ENCODE measurements around the gene NNMT. TPM values are rescaled to one million over a fixed set of nuclear protein-coding genes. Genes with fewer than 3 reads are reported as not detected.
A peak's percentile ranks its signal among the peaks of the same experiment; 100 is the strongest.

NNMT gene
- total RNA-seq, result 921 and 1,107 TPM in 2 replicates
- 2,128 TPM for polyA plus RNA-seq (2012)

DNA sequence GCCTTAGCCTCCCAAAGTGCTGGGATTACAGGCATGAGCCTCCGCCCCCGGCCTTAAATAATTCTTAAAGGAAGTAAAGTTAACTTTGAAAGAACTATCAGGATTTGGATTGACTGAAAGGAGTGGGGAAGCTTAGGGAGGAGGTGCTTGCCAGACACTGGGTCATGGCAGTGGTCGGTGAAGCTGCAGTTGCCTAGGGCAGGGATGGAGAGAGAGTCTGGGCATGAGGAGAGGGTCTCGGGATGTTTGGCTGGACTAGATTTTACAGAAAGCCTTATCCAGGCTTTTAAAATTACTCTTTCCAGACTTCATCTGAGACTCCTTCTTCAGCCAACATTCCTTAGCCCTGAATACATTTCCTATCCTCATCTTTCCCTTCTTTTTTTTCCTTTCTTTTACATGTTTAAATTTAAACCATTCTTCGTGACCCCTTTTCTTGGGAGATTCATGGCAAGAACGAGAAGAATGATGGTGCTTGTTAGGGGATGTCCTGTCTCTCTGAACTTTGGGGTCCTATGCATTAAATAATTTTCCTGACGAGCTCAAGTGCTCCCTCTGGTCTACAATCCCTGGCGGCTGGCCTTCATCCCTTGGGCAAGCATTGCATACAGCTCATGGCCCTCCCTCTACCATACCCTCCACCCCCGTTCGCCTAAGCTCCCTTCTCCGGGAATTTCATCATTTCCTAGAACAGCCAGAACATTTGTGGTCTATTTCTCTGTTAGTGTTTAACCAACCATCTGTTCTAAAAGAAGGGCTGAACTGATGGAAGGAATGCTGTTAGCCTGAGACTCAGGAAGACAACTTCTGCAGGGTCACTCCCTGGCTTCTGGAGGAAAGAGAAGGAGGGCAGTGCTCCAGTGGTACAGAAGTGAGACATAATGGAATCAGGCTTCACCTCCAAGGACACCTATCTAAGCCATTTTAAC is at the start of gene NNMT:
TSS of gene NNMT (plus strand) at position 724 of the 929 bp plus-strand sequence. CDS start at position 882, 158 bp downstream.
- peak; percentile 98 for DNase-seq (ENCODE audit: low read depth)

DNA sequence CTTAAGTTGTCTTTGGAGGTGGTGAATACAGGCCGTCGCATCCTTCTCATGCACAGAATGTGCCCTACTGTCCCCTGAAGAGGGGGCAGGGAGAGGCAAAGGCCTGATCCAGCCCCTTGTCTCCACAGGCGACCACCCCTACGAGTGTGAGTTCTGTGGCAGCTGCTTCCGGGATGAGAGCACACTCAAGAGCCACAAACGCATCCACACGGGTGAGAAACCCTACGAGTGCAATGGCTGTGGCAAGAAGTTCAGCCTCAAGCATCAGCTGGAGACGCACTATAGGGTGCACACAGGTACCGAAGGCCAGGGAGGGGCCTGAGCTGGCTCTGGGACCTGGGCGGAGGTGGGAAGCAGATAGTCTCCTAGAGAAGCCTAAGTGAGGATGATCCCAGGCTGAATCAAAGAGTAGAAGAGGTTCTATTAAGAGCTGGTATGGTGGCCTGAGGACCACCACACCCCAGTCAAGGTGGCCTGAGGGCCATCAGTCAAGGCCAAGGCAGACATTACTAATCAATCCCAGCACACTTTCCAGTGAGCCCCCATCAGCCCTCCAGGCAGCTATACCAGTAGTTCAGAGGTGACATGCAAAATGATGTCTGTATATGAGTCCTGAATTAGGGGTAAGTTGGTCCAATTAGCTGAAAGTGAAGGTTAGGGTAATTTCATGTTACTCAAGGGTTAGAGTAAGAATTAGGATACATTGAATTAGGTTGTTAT is 49.0 kb upstream of the NNMT start:
- no peak for DNase-seq (ENCODE audit: low read depth)

DNA sequence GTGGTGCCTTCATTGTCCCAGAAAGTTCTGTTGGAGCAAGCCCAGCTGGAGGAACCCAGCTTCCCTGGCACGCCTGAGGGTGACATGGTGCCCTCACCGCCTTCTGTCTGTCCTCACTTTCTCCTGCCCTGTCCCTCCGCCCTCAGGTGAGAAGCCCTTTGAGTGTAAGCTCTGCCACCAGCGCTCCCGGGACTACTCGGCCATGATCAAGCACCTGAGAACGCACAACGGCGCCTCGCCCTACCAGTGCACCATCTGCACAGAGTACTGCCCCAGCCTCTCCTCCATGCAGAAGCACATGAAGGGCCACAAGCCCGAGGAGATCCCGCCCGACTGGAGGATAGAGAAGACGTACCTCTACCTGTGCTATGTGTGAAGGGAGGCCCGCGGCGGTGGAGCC is 46.0 kb upstream of the NNMT start:
- DNase-seq (ENCODE audit: low read depth), result no peak

DNA sequence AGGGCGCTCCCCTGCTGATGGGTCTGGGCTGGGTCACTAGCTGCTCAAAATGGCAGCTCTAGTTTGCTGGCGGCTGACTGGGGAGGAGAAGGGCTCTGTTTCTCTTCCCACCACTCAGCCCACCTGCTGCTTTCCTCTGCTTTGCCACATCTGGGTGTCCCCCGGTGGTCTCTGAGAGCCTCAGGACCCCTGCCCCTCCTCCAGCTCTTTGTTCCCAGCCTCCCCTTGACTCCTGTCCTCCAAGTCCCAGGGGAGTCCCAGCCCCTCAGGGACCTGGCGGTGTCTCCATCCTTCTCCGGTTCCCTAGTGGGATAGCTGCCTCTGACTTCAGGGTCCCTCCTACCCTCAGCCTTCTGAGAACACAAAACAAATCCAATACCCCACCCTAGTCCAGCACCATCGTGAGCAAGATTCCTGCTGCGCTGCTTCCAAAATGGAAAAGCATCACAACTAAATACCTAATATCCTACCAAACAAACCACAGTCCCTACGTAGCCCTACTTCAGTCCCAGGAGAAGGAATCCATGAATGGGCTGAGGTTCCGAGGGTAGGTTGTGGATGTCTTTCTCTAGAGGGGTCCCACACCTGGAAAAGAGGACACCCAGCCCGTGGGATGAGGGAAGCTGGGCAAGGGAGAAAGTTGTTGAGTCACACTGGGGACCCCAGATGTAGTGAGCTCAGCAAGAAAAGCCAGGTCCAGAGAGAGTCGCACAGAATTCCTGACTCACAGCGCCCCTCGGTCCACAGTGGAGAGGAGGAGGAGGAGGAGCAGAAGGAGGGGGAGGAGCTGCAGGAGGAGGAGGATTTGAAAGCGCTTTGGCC is 45.0 kb upstream of the NNMT start:
- DNase-seq (ENCODE audit: low read depth), result no peak

DNA sequence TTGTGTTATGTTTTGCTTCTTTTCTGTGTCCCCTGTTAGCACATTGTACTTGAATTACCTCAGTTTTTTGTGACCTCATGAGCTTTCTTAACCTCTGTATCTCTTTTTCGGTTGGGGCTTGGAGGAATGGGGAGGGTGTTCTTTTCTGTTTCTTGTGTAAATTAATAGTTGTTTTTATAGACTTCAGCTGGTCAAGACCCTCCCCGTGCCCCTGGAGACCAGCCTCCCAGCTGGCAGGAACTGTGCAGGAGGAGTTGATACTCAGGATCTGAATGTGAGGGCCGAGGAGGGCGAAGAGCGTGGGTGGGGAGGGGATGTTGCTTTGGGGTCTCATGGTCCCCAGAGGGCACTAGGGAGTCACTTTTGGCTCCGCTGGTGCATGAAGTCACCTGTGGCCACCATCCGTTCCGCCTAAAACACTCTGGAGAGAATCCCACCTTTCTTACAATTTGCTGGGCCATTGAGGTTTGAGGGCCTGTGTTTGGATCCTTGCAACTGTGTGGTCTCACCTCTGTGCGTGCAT is 44.3 kb upstream of the NNMT start:
- no peak for DNase-seq (ENCODE audit: low read depth)

DNA sequence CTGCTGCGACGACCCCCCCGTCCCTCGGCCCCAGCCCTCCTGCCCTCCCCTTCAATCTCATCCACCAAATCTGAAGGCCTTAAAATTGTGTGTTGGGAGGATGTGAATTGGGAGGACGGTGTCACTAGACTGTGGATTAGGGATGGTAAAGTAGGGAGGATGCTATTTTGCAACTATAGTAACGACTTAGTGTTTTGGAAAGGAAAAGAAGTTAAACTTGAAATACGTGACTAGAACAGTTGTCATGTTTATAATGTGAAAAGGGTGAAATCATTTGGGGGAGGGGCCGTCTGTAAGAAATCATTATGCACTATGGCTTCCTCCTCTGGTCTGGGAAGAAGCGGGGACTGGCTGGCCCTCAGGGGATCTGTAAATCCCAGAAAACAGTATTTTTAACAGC is 43.4 kb upstream of the NNMT start:
- no peak for DNase-seq (ENCODE audit: low read depth)

DNA sequence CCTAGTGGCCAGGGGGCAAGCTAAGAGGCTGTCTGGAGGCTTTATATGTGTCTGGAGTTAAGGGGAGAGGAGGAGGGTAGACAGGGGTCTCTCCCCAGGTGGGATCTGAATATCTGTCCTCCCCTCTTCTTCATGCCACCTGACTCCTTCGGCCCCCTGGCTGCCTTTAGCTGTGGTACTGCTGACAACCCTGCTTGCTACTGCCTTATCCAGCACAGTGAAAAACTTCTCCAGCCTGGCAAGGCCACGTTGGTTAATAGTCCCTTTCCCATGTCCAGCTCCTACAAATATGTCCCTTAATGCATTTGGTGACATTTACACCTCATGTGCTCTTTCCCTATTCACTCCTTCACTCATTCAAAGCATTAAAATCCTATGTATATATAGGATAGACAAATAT is 42.4 kb upstream of the NNMT start:
- DNase-seq (ENCODE audit: low read depth), result no peak

DNA sequence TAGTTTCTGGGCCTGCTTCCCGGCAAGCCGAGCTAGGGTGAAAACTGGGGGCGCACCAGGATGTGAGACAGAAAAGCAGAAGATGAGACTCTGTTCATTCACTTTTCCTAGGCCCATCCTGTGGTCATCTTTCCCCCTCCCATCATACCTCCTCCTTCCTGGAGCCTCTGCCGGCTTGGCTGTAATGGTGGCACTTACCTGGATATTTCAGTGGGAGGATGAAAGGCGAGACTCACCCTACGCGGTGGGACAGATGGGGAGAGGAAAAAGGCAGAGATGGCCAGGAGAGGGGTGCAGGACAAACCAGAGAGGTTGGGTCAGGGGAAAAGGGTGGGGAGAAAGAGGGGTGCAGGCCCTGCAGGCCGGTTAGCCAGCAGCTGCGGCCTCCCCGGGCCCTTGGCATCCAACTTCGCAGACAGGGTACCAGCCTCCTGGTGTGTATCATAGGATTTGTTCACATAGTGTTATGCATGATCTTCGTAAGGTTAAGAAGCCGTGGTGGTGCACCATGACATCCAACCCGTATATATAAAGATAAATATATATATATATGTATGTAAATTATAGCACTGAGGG is 41.5 kb upstream of the NNMT start:
- DNase-seq (ENCODE audit: low read depth), result no peak

DNA sequence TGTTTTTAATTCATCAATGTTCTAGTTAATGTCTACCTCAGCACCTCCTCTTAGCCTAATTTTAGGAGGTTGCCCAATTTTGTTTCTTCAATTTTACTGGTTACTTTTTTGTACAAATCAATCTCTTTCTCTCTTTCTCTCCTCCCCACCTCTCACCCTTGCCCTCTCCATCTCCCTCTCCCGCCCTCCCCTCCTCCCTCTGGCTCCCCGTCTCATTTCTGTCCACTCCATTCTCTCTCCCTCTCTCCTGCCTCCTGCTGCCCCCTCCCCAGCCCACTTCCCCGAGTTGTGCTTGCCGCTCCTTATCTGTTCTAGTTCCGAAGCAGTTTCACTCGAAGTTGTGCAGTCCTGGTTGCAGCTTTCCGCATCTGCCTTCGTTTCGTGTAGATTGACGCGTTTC is 40.9 kb upstream of the NNMT start:
- no peak for DNase-seq (ENCODE audit: low read depth)

DNA sequence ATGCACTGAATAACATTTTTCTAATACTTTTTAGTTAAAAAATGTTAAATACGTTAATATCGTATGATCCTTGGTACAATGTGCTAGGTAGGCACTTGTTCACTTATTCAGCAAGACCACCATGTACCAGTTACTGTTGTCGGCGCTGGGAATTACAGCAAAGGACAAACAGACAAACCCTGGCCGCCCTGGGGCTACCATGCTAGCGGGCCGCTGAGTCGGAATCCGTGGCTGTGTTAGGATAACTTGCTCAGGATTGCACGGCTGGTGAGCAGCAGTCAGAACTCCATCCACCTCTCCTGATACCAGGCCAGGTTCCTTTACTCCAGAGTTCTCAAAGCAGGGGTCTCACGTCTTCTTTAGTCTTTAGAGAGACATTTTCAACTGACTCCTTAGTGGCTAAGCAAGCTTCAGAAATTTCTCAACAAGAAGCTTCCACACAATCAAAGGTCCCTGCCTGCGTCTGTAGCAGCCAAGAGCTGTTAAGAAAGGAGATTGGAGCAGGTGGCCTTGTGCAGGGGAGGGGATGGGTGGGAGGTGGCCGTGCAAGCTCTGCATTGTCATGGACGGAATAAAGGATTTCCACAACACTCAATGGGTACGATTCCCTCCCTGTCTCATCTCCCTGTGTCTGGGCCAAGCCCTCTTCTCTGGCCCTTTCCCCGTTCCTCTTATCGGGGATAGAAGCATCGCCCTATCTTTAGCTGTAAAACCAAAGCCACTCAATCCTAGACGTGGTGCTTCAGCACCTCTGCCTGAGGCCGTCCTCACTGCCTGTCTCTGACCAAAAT is 39.8 kb upstream of the NNMT start:
- DNase-seq (ENCODE audit: low read depth), result no peak

DNA sequence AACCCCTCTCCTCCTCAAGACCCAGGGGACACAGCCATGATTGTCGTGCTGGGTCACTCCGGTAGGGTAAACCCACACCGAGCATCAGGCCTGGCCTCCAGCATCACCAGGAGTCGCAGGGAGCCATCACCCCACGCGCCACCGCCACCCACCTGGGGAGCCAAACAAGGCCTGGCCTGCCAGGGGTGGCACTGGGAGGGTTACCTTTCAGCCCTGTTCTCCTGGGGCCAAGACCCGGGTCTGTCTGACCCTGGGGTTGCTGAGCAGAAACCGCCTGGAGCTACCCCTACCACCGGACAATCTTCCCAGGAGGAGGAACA is 39.3 kb upstream of the NNMT start:
- no peak for DNase-seq (ENCODE audit: low read depth)

DNA sequence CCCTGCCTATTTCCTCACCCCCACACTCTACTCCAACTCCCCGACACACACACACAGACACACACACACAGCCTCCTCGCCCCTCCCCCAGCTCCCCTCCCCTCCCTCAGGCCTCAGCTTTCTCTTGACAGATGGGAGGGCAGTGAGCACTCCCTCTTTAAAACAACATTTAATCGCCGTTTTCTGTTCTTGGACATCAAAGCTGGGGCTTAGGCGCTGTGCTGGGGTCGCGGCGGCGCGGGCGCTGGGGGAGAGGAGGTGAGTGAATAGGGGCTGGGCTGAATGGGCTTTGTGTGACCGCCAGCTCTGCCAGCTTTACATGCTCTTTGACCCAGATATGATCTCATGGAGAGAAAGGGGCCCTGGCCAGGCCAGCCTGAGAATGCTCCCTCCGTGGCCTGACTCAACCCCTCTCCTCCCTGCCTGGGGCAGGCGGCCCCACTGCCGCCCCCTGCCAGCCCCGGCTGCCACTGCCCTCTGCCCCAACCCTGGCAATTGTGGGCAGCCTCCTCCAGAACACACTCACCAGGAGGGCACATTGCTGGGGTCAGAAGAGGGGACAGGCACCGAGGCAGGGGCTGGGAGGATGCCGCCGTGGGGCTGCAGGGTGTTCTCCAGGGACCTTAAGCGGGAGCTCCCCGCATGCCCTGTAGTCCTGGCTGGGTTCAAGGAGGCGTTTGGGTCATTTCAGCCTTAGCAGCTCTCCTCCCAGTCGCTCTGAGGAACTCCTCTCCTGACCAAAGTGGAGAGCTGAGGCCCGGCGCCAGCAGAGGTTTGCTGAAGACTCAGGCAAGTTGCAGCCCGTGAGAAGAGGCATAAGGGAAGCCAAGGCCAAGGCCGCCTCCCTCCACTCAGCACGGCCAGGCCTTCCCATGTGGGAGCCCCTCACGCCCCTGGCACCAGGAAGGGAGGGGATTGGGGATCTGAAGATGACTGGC is 38.3 kb upstream of the NNMT start:
- DNase-seq (ENCODE audit: low read depth), result no peak

DNA sequence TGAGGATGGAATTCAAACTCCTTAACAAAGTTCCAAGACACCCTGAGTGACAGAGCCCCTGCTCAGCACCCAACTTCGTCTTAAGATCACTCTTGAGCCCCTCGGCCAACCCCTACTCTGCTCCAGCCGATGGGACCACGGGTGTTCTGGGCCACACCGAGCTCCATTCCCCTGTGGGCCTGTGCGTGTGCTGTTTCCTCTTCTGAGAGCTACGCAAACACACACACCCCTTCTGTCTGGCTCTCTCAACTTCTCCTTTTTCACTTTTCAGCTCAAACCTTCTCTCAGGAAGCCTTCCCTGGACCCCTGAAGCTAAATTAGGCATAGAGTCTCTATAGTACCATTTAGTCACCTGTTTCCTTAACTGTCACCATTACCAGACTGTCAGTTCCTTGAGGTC is 37.5 kb upstream of the NNMT start:
- DNase-seq (ENCODE audit: low read depth), result no peak

DNA sequence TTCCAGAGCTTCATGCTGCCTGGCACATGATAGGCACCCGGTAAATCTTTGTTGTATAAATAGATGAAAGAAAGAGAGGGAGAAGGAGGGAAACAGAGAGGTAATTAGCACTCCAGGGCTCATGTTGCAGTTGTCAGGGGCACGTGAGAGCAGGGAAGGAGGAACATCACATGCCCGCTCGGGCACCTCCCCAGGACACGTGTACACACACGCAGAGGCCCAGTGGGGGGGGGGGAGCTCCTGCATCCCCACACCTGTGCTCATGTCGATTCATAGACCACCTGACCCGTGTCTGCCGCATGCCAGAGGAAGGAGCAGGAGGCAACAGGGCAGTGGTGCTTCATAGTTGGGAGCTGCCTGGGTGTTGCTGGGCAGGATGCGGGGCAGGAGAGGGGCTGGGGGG is 37.1 kb upstream of the NNMT start:
- no peak for DNase-seq (ENCODE audit: low read depth)

DNA sequence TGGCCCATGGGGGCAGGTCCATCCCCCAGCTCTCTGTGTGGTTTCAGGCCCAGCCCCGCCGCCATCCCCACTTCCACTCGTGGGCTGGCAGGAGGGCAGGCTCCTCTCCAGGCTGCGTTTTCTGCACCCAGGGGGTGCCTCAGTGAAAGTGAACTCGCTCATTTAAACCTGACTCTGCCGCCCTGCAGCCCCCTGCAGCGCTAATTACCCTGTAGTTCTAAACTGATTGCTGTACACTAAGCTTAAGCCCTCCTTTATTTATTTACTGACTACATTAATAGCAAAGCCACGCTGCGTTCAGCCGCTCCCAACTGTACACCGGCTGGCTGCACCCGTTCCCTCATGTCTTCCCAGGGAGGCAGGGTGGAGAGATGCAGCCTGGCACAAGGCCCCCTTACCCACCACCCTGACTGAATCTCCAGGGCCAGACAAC is 36.6 kb upstream of the NNMT start:
- DNase-seq (ENCODE audit: low read depth), result no peak

DNA sequence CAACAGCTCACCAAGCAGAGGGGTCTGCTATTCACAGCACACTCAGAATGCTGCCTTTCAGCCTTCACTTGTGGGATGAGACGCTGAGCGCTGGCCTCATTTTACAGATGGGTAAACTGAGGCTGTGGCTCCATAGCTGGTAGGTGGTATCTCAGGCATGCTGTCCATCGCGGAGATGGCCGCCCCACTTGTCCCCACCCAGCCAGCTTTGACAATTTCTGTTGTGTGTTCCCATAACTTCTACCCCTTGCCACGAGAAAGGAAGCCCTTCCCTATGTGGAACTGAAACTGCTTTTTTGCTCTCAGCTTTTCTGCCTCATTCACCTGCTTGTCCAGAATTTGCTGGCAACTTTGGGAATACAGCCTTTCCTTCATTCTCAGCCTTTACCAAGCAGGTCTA is 36.1 kb upstream of the NNMT start:
- DNase-seq (ENCODE audit: low read depth), result no peak

DNA sequence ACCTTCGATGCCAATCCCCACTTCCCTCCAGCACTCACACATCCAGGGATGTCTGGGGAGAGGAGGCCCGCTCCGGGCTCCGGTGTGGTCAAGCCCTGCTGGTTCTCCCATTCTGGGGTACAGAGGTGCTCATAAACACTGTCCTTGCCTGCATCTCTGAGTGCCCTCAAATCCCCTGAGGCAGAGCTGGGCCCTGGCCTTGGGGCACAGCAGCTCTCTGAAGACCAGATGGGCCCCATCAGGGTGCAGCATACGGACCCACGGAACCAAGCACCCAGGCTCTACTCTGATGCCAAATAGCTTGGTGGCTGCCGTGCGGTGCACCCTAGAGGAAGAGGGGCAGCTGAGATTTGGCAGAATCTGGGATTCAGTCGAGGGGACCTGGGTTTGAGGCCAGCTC is 35.7 kb upstream of the NNMT start:
- no peak for DNase-seq (ENCODE audit: low read depth)

DNA sequence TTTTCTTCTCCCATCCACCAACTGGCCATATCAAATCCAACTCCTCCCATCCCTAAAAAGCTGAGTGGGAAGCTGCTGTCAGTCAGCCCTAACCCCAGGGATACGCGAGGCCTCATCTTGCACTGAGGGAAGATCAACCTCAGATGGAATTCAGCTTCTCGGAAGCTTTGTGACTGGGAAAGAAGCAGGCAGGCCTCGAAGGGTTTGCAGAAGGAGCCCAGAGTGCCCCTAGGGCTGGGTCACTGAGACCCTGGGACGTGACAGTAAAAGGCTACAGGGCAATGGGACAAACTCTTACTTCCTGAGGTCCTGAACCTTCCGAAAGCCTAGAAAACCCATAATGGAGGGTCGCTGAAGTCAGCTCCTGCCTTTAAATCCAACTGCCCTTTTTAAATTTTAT is 34.4 kb upstream of the NNMT start:
- DNase-seq (ENCODE audit: low read depth), result no peak

All from myocyte (in vitro differentiated cells).